Epithelial cell of proximal tubule (primary cell): ENCODE data around the gene ZNF287. TPM values are rescaled to one million over a fixed set of nuclear protein-coding genes. Genes with fewer than 3 reads are reported as not detected.
"Not testable (repeated sequence)": the region's sequence is repeated elsewhere in the genome, so short reads cannot be mapped to it uniquely, and the experiment has no call there.

Experiments
- DNase-seq: peaks from one replicate; pipeline ENCODE4 v3.0.0-alpha.2; 2011; ENCODE audit warnings: low read depth
- H3K4me3 ChIP-seq: 2 replicates; pipeline ENCODE4 v1.5.1; 2011; ENCODE audit warnings: low read depth, mild to moderate bottlenecking, low read length
- CTCF ChIP-seq: conservative IDR thresholded peaks from 2 replicates; pipeline ENCODE4 v1.5.1; 2012; ENCODE audit warnings: low read depth, mild to moderate bottlenecking, low read length
- total RNA-seq: library from RNA; depleted of rRNA; stranded (reverse); fragments of >200 nt; gene quantifications from 2 replicates; pipeline ENCODE4 v1.2.3, GENCODE V29; 2015

The ZNF287 gene
- total RNA-seq, 1 donor from 2014 or later: 3.3 TPM

- no peak overlapping the region for H3K4me3 ChIP-seq
- DNase-seq: no peak
- no peak for TF ChIP-seq CTCF
Measured at GRCh38 chr17:16537130-16537458, 31.9 kb downstream of the ZNF287 start.

- no peak overlapping the region for H3K4me3 ChIP-seq
- TF ChIP-seq CTCF: no peak
- DNase-seq: no peak
Measured at GRCh38 chr17:16534236-16534635, 34.8 kb downstream of the ZNF287 start.

GRCh38 chr17:16529906-16530305, 39.1 kb downstream of the ZNF287 start:
- DNase-seq: no peak
- TF ChIP-seq CTCF: no peak

GRCh38 chr17:16527298-16527697, 41.7 kb downstream of the ZNF287 start:
- DNase-seq: no peak
- no peak for TF ChIP-seq CTCF
- H3K4me3 ChIP-seq: no peak overlapping the region

More at GRCh38 chr17:16529906-16530305, 39.1 kb downstream of the ZNF287 start:
- no peak overlapping the region for H3K4me3 ChIP-seq

- TF ChIP-seq CTCF: peak; percentile 39
- DNase-seq: not testable (repeated sequence)
Measured at GRCh38 chr17:16525556-16525955, 43.4 kb downstream of the ZNF287 start.

GRCh38 chr17:16521070-16521727, 47.8 kb downstream of the ZNF287 start:
- DNase-seq: peak; percentile 64
- H3K4me3 ChIP-seq: no peak overlapping the region
- TF ChIP-seq CTCF: peak; percentile 98

More at GRCh38 chr17:16525556-16525955, 43.4 kb downstream of the ZNF287 start:
- H3K4me3 ChIP-seq: not testable (repeated sequence)

GRCh38 chr17:16519021-16519420, 50.0 kb downstream of the ZNF287 start:
- no peak for DNase-seq
- H3K4me3 ChIP-seq: no peak overlapping the region
- no peak for TF ChIP-seq CTCF
